Measurements from ENCODE around the gene RHOH. TPM values are rescaled to one million over a fixed set of nuclear protein-coding genes. Genes with fewer than 3 reads are reported as not detected.
A peak's percentile ranks its signal among the peaks of the same experiment; 100 is the strongest.

RHOH gene
- total and polyA plus RNA-seq, 10 of the 15 experiments (the other 5 are each of a cell fraction or from before 2014, with no cell fraction given), result 46.5 to 120 (median 57.9) TPM

DNA sequence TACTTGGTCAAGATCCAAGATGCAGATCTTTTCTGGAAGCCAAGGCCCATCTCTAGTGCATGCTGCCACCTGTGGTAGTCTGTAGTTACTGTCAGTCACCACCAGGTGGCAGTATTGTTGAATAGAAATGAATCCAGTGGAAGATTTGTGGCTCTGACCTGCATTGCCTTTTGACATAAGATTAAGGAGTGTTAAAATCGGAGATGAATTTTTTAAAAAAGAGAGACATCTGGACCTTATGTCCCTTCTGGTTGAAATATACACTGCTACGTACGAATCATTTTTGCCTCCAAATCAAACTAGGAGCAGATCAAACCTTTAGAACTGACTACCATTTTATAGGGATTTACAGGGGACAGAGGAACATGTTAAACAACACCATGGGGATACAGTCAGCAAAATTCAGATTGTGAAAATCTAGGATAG lies 46.9 kb upstream of the RHOH start (continued):
- TF ChIP-seq, protein P1, sequence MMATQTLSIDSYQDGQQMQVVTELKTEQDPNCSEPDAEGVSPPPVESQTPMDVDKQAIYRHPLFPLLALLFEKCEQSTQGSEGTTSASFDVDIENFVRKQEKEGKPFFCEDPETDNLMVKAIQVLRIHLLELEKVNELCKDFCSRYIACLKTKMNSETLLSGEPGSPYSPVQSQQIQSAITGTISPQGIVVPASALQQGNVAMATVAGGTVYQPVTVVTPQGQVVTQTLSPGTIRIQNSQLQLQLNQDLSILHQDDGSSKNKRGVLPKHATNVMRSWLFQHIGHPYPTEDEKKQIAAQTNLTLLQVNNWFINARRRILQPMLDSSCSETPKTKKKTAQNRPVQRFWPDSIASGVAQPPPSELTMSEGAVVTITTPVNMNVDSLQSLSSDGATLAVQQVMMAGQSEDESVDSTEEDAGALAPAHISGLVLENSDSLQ (IDR thresholded peaks at IDR 0.05), result no peak
- TF ChIP-seq ATF7 (IDR thresholded peaks at IDR 0.05; ENCODE audit: low read depth) (no peak), GATAD2B (conservative IDR thresholded peaks at IDR 0.05; ENCODE audit: low read depth) (peak; percentile 30; the same call in 1 of the 2 replicates), SREBF2 (IDR thresholded peaks at IDR 0.05; ENCODE audit: low read length) (no peak), PAX5 (IDR thresholded peaks at IDR 0.05; ENCODE audit: borderline replicate concordance, low read depth, low read length) (no peak), ASH2L (IDR thresholded peaks at IDR 0.05; ENCODE audit: borderline replicate concordance, low read depth) (no peak), RFX5 (IDR thresholded peaks at IDR 0.05; ENCODE audit: low read depth, low read length) (no peak), MYB (IDR thresholded peaks at IDR 0.05; ENCODE audit: borderline replicate concordance, low read depth, low read length) (no peak), CBX5 (IDR thresholded peaks at IDR 0.05; ENCODE audit: low read depth) (peak; percentile 65; the same call in 1 of the 2 replicates), POLR2A (IDR thresholded peaks at IDR 0.05; ENCODE audit: low read depth, low read length) (no peak), POU2F2 (IDR thresholded peaks at IDR 0.05; ENCODE audit: borderline replicate concordance, low read depth, low read length) (no peak), LARP7 (IDR thresholded peaks at IDR 0.05) (no peak), MEF2B (IDR thresholded peaks at IDR 0.05; ENCODE audit: partially characterized antibody, poor library complexity, severe bottlenecking) (no peak), SIX5 (IDR thresholded peaks at IDR 0.05; ENCODE audit: low read depth, low read length, severe bottlenecking) (no peak), MYC (IDR thresholded peaks at IDR 0.05; ENCODE audit: insufficient read depth, insufficient read length, insufficient replicate concordance, low read length, severe bottlenecking) (no peak), HDGF (IDR thresholded peaks at IDR 0.05) (no peak), RB1 (IDR thresholded peaks at IDR 0.05; ENCODE audit: borderline replicate concordance) (no peak; the same call in 1 of the 2 replicates)
- TF ChIP-seq, protein P2, sequence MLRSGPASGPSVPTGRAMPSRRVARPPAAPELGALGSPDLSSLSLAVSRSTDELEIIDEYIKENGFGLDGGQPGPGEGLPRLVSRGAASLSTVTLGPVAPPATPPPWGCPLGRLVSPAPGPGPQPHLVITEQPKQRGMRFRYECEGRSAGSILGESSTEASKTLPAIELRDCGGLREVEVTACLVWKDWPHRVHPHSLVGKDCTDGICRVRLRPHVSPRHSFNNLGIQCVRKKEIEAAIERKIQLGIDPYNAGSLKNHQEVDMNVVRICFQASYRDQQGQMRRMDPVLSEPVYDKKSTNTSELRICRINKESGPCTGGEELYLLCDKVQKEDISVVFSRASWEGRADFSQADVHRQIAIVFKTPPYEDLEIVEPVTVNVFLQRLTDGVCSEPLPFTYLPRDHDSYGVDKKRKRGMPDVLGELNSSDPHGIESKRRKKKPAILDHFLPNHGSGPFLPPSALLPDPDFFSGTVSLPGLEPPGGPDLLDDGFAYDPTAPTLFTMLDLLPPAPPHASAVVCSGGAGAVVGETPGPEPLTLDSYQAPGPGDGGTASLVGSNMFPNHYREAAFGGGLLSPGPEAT (IDR thresholded peaks at IDR 0.05; ENCODE audit: low read depth), result 0 out of 2 replicates have a peak, but pooled peaks have one; percentile 39
- TF ChIP-seq, protein P3, sequence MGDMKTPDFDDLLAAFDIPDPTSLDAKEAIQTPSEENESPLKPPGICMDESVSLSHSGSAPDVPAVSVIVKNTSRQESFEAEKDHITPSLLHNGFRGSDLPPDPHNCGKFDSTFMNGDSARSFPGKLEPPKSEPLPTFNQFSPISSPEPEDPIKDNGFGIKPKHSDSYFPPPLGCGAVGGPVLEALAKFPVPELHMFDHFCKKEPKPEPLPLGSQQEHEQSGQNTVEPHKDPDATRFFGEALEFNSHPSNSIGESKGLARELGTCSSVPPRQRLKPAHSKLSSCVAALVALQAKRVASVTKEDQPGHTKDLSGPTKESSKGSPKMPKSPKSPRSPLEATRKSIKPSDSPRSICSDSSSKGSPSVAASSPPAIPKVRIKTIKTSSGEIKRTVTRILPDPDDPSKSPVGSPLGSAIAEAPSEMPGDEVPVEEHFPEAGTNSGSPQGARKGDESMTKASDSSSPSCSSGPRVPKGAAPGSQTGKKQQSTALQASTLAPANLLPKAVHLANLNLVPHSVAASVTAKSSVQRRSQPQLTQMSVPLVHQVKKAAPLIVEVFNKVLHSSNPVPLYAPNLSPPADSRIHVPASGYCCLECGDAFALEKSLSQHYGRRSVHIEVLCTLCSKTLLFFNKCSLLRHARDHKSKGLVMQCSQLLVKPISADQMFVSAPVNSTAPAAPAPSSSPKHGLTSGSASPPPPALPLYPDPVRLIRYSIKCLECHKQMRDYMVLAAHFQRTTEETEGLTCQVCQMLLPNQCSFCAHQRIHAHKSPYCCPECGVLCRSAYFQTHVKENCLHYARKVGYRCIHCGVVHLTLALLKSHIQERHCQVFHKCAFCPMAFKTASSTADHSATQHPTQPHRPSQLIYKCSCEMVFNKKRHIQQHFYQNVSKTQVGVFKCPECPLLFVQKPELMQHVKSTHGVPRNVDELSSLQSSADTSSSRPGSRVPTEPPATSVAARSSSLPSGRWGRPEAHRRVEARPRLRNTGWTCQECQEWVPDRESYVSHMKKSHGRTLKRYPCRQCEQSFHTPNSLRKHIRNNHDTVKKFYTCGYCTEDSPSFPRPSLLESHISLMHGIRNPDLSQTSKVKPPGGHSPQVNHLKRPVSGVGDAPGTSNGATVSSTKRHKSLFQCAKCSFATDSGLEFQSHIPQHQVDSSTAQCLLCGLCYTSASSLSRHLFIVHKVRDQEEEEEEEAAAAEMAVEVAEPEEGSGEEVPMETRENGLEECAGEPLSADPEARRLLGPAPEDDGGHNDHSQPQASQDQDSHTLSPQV (IDR thresholded peaks at IDR 0.05), result peak; percentile 43; the same call in 1 of the 2 replicates
- TF ChIP-seq, protein P4, sequence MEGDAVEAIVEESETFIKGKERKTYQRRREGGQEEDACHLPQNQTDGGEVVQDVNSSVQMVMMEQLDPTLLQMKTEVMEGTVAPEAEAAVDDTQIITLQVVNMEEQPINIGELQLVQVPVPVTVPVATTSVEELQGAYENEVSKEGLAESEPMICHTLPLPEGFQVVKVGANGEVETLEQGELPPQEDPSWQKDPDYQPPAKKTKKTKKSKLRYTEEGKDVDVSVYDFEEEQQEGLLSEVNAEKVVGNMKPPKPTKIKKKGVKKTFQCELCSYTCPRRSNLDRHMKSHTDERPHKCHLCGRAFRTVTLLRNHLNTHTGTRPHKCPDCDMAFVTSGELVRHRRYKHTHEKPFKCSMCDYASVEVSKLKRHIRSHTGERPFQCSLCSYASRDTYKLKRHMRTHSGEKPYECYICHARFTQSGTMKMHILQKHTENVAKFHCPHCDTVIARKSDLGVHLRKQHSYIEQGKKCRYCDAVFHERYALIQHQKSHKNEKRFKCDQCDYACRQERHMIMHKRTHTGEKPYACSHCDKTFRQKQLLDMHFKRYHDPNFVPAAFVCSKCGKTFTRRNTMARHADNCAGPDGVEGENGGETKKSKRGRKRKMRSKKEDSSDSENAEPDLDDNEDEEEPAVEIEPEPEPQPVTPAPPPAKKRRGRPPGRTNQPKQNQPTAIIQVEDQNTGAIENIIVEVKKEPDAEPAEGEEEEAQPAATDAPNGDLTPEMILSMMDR (IDR thresholded peaks at IDR 0.05 in 2 of 3, conservative IDR thresholded peaks at IDR 0.05 in 1 of 3; ENCODE audit: control insufficient read depth in 2 of 3, extremely low read depth in 1 of 3, insufficient read depth in 1 of 3, low read depth in 3 of 3, low read length in 3 of 3), result peak; percentile 72 to 85 (median 73)
- TF ChIP-seq, protein P5, sequence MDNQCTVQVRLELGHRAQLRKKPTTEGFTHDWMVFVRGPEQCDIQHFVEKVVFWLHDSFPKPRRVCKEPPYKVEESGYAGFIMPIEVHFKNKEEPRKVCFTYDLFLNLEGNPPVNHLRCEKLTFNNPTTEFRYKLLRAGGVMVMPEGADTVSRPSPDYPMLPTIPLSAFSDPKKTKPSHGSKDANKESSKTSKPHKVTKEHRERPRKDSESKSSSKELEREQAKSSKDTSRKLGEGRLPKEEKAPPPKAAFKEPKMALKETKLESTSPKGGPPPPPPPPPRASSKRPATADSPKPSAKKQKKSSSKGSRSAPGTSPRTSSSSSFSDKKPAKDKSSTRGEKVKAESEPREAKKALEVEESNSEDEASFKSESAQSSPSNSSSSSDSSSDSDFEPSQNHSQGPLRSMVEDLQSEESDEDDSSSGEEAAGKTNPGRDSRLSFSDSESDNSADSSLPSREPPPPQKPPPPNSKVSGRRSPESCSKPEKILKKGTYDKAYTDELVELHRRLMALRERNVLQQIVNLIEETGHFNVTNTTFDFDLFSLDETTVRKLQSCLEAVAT (IDR thresholded peaks at IDR 0.05), result peak; percentile 58

Measured in GM12878 (cell line).